Measurements from ENCODE around the gene BTG4. TPM values are rescaled to one million over a fixed set of nuclear protein-coding genes. Genes with fewer than 3 reads are reported as not detected.

BTG4 gene
- total and polyA plus RNA-seq, 2 donors (not counting 3 experiments of a cell fraction or from before 2014, with no cell fraction given) = not detected

DNA sequence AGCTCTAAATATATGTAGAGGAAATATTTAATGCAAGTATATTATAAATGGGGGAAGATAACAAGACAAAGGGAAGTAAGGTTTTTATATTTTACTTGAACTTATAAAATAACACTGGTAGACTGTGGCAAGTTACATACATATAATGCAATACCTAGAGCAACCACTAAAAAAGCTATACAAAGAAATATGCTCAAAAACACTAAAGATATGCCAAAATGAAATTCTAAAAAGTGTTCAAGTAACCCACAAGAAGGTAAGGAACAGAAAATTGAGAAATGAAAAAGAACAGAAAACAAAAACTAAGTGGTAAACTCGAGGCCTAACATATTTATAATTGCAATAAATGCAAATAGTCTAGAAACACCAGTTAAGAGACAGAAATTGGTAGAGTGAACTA, 32.5 kb downstream of the BTG4 start:
- Histone ChIP-seq H3K4me3 (replicated peaks in 1 of 3; ENCODE audit: insufficient read depth in 1 of 3, low read depth in 1 of 3, low read length in 3 of 3) (no peak overlapping the region), H3K9me1 (replicated peaks; ENCODE audit: control insufficient read depth, extremely low read depth, insufficient read depth, low read length) (no peaks in the 10 kb centered on the region), H3K36me3 (ENCODE audit: control insufficient read depth in 2 of 2, extremely low read depth in 1 of 2, insufficient read depth in 2 of 2, low read length in 2 of 2) (no peaks in the 10 kb centered on the region), H3K79me2 (ENCODE audit: control insufficient read depth, insufficient read depth, low read length) (no peaks in the 10 kb centered on the region), H3K4me2 (ENCODE audit: insufficient read depth, low read length) (no peak overlapping the region), H3K9me3 (replicated peaks; ENCODE audit: control insufficient read depth, insufficient read depth, low read length) (no peaks in the 10 kb centered on the region), H3K27ac (ENCODE audit: insufficient read depth, low read depth, low read length) (no peak overlapping the region), H3K27me3 (ENCODE audit: control insufficient read depth in 2 of 2, insufficient read depth in 2 of 2, low read length in 2 of 2) (no peaks in the 10 kb centered on the region), H3K9ac (replicated peaks; ENCODE audit: extremely low read depth, insufficient read depth, low read length) (no peak overlapping the region), H4K20me1 (replicated peaks; ENCODE audit: control insufficient read depth, extremely low read depth, insufficient read depth, low read length) (no peaks in the 10 kb centered on the region), H2AFZ (ENCODE audit: low read depth, low read length) (no peak overlapping the region), H3K4me1 (ENCODE audit: control insufficient read depth, extremely low read depth, insufficient read depth, low read length) (no peaks in the 10 kb centered on the region)
- TF ChIP-seq JUN (IDR thresholded peaks at IDR 0.05; ENCODE audit: borderline replicate concordance, insufficient read depth, insufficient read length, low read depth) (no peak), MYC (IDR thresholded peaks at IDR 0.05; ENCODE audit: low read depth, low read length) (no peak), FOS (IDR thresholded peaks at IDR 0.05; ENCODE audit: borderline replicate concordance, insufficient read depth, low read length) (no peak), EZH2 (IDR thresholded peaks at IDR 0.05; ENCODE audit: borderline replicate concordance, low read depth, low read length, severe bottlenecking) (no peak), GATA2 (IDR thresholded peaks at IDR 0.05; ENCODE audit: insufficient read depth, insufficient read length, low read depth, low read length) (no peak), POLR2A (IDR thresholded peaks at IDR 0.05; ENCODE audit: low read depth, low read length) (no peak), POLR2AphosphoS5 (IDR thresholded peaks at IDR 0.05; ENCODE audit: insufficient read depth, low read depth, low read length) (no peak)
- TF ChIP-seq, protein P1, sequence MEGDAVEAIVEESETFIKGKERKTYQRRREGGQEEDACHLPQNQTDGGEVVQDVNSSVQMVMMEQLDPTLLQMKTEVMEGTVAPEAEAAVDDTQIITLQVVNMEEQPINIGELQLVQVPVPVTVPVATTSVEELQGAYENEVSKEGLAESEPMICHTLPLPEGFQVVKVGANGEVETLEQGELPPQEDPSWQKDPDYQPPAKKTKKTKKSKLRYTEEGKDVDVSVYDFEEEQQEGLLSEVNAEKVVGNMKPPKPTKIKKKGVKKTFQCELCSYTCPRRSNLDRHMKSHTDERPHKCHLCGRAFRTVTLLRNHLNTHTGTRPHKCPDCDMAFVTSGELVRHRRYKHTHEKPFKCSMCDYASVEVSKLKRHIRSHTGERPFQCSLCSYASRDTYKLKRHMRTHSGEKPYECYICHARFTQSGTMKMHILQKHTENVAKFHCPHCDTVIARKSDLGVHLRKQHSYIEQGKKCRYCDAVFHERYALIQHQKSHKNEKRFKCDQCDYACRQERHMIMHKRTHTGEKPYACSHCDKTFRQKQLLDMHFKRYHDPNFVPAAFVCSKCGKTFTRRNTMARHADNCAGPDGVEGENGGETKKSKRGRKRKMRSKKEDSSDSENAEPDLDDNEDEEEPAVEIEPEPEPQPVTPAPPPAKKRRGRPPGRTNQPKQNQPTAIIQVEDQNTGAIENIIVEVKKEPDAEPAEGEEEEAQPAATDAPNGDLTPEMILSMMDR (IDR thresholded peaks at IDR 0.05; ENCODE audit: extremely low read depth in 1 of 2, insufficient read depth in 1 of 2, low read depth in 1 of 2, low read length in 2 of 2) = no peak
- TF ChIP-seq, protein P2, sequence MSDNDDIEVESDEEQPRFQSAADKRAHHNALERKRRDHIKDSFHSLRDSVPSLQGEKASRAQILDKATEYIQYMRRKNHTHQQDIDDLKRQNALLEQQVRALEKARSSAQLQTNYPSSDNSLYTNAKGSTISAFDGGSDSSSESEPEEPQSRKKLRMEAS (IDR thresholded peaks at IDR 0.05; ENCODE audit: insufficient read depth, insufficient read length) = no peak
- BruUV-seq (replicated peaks) = no TSS peak
- ChIA-PET POLR2A (no interaction called here), CTCF (interaction anchor here (1.0 to 1.3 kb wide), 2 partner anchors 34 kb away, joined by 4 to 5 read pairs; no protein-coding TSS in a partner anchor)
- FAIRE-seq = no peak
- DNase-seq (ENCODE audit: low read depth, low spot score) = no peak
- dilution Hi-C loops (cut with MboI; ENCODE audit: extremely low pct_ligation_motif_present, low sequenced_read_pairs) (no loop called here), intact Hi-C loops (cut with micrococcal nuclease) (no loop called here)
